ENCODE results near the gene LRRFIP2.
"Not testable (repeated sequence)": the region's sequence is repeated elsewhere in the genome, so short reads cannot be mapped to it uniquely, and the experiment has no call there.

The LRRFIP2 gene

DNA sequence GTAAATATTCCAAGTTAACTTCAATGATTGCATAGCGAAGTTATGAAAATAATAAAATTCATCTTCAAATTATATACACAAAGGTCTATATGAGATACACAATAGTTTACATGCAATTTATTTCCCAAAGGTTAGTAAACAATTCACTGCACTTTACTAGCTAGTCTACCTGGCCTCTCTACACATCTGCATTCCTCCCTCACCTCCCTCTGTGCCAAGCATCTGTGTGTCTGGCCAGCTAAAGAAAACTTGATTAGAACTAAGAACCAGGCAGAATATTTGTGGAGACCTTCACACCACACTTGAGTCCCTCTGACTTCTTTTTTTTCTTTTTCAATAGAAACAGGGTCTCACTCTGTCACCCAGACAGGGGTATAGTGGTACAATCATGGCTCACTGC lies 61.4 kb downstream of the LRRFIP2 start:
- no peak for DNase-seq

DNA sequence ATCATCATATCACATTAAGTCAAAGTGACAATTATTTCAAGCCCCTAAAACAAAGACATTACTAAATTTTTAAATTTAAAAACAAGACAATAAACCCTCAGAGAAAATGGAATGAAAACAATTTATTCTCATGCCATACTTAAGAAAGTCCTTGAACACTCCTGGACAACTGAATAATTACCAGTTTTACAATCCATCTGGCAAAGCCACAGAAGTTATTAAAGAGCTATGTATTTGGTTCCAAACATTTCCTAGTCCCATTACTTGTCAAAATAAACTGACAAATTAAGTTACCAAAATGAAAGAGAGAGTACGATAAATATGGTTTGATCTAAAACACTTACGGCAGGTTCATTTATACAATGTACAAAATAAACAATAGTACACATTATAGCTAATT lies 63.2 kb downstream of the LRRFIP2 start:
- DNase-seq = no peak

DNA sequence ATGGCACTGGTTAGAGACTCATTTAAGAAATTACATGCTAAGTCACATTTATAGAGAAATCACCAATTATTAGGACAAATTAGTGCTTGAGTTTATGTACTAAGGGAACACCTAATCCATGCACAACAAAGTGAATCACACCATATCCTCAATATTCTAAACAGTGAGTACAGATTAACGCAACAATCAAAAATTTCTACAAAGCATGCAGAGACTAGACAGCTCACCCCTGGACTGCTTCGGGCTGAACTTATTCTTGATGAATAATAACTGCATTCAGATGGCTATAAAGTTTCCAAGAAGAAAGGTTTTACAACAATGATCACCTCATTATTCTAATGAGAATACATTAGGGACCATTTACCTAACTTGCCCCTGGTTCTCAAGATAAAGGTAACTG lies 66.5 kb downstream of the LRRFIP2 start:
- DNase-seq = no peak

DNA sequence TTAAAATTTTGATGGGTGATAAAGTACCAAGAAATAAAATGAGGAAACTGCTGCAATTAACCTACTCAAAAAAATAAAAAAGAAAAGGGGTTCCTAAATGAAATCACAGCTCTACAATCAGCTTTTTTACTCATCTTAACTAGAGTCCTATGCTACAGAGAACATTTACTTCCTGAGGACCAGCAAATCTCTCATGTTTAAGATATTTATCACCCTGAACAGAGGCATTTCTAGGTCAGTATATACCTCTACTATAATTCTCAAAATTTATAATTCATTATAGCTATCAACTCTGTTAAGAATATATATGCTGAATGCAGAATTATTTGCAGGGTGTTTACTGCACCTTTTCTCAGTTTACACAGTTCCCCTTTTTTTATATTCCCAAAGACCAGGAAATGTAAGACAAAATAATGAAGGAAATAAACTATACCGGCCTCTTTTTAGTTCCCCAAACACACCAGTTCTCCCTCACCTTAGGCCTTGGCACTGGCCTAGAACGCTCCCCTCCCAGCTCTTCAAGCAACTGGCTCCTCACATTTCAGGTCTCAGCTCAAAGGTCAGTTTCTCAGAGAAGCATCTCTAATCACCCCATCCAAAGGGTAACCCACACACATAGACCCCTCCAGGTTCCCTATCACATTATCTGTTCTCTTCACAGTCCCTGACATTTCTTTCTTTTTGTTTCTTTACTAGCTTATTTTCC lies 71.1 kb downstream of the LRRFIP2 start:
- no peak for DNase-seq

DNA sequence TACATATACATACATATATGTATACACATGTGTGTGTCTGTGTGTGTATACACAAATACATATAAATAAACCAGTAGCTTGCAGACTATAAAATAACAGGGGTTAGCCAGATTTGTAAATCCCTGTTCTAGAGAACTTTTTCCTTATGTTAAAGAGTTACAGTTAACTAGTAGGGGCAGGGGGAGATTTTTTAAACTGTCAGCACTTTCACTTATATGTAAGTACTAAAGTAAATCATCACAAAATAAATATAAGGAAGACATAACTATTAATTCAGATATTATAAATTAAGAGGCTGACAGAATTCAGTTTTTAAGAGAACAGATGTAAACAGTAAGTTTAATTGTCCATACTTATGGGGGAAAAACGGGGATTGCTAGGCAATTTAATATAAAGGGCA lies 74.0 kb downstream of the LRRFIP2 start:
- no peak for DNase-seq

DNA sequence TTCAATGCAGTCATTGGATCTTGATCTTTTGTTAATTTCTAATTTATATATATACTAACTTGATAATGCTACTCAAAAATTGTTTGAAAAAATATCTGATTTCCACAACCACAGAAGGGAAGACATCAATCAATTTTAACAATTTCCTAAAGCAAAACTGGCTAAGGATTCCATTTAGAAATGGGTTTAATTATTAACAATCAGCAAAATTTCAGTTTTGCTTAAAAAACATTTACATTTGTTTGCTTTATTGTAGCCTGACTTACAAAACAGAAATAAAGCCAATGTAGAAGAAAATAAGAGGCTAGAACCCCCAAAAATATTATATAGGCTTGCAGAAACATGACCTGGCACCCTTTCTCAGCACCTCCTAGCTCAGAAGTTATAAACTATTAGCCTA lies 74.9 kb downstream of the LRRFIP2 start:
- no peak for DNase-seq

DNA sequence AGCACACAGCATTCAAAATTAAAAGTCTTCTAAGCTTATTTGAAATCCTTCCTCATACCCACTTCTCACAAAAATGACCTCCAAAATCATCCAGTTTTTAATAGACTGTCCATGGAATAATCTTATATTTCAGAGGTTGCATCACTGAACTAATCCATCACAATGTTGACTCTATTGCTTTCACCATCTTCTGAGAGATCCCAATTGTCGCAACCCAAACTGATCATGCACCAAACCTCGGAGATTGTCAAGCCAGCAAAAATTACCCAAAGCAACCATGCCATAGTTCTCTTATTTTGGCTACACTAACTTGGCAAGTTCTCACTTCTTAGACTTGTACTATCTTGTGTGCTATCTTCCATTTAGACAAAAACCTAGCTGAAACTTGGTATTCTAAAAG lies 75.5 kb downstream of the LRRFIP2 start:
- no peak for DNase-seq

DNA sequence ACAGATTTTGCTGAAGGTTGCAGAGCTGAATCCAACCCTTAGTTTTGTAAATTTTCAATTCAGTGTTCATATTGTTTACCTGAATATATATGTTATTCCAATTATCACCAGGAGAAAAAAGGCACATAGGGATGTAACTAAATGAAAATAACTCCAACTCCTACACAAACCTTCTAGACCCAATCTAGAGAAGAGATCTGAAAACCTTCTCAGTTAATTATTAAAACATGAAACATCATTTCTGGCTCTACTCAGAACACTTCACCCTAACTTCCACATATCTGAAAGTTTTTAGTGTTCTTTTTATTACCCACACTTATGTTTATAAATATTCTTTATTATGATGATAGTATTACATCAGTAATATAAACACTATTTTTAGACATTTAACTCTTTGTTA lies 76.6 kb downstream of the LRRFIP2 start:
- DNase-seq = no peak

DNA sequence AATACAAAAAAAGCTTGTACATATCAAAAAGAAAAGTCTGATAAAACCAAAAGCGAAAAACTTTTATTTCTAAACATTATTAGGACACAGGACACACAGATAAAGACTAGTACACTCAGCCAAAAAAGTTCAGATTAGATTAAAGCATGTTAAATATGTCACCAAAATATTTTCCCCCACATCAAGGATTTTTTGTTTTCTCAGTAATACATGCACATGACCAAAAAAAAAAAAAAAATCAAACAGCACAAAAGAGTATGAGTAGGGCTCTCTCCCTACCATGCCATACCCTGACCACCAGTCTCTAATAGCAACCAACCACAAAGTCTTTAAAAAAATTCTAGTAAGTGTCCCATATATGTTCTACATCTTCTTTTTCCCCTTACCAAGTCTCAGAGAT lies 77.4 kb downstream of the LRRFIP2 start:
- no peak for DNase-seq

DNA sequence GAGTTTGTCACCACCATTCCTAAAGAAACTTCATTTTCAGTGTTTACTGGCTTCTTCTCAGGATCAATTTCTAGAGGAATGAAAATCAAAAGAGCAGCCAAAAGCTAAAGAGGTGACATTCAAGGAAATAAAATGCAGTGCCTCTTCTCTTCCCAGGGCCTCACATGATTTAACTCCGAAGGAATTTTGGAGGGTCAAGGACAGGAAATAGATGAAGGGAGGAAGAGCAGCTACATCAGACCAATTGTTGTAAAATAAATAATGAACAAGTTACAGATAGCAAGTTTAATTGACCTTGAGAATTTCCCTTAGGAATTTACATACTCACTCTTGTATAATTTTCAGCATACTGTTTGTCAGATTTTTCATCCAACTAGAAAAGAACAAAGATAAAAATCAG lies 78.1 kb downstream of the LRRFIP2 start:
- no peak for DNase-seq

DNA sequence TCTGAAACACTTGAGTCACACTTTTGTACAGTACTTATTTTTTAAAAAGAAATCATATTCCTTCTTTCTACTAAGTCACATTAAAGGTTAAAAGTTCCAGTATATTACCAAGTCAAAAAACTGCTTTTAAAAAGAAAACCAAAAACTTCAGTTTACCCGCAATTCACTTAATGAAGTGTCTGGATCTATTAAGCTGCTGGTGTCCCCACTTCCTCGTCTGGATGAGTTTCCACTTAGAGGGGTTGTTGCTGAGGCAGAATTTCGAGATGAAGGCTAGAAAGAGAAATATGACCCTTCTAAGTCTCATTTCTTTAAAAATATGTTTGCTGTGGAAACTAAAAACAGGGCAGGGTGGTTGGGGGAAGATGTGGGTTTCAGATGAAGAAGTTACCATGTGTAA lies 79.7 kb downstream of the LRRFIP2 start:
- no peak for DNase-seq

DNA sequence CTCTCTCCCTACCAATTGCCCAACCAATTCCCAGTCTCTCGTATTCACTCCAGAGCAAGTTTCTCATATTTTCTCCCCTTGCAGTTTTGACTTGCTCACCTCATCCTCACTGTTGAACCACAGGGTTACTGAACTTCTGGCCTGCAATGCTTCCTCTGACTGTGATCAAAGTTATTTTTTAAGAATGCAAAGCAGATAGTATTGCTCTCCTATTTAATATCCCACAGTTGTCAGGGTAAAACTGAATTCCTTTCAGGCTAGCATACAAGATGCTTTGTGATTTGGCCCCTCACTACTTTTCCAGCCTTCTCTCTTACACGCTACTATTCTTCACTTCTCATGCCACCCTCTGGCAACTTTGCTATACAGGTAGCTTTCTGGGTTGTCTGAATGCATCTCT lies 80.9 kb downstream of the LRRFIP2 start:
- DNase-seq = no peak

DNA sequence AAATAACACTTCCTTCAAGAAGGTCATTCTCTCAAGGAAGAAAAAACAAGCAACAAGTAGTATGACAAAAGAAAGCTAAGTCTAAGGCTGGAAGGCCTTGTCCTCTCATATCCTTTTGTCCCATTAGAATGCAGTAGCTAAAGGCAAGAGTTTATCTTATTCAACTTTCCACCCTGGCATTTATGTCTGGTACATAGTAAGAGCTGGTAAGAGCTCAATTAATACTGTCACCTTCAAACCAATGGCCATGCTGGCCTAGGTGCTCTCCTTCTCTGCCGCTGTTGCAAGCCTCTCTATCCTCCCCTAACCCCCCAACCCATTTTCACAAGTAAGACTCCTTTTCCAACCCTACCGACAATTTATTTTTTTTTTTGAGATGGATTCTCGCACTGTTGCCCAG lies 81.9 kb downstream of the LRRFIP2 start:
- no peak for DNase-seq

DNA sequence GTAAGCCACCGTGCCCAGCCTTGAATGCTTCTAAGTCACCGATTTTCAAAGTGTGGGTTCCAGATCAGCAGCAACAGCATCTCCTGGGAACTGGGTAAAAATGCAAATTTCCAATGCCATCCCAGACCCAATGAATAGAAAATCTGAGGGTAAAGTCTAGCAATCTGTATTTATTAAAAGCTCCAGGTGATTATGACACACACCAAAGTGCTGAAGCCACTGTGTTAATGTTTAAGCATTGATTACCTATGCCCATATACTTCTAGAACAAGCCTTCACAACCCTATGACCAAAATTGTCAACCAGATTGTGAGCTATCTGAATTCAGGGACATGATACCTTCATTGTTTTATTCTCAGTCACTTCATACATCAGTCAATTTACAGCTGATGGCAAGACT lies 86.5 kb downstream of the LRRFIP2 start:
- no peak for DNase-seq

DNA sequence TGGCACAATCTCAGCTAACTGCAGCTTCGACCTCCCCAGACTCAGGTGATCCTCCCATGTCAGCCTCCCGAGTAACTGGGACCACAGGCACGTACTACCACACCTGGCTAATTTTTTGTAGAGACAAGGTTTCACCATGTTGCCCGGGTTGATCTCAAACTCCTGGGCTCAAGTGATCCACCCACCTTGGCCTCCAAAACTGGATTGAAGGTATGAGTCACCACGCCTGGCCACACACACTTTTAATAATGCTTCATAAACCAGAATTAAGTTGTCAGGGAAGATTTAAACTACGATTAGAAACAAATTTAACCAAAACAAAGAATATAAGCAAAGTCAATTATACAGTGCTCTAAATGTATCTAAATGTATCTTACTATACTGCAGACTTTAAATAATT lies 87.5 kb downstream of the LRRFIP2 start:
- no peak for DNase-seq

DNA sequence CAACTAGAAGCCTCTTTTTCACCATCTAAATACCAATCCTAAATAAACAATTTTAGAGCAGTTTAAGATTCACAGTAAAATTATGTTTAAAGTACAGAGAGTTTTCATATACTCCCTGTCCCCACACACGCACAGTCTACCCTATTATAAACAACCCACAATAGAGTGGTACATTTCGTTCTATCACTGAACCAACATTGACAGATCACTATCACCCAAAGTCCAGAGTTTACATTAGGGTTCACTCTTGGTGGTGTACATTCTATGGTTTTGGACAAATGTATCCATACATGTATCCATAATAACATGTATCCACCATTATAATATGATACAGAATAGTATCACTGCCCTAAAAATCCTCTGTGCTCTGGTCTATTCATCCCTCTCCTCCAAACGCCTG lies 92.1 kb downstream of the LRRFIP2 start:
- no peak for DNase-seq

DNA sequence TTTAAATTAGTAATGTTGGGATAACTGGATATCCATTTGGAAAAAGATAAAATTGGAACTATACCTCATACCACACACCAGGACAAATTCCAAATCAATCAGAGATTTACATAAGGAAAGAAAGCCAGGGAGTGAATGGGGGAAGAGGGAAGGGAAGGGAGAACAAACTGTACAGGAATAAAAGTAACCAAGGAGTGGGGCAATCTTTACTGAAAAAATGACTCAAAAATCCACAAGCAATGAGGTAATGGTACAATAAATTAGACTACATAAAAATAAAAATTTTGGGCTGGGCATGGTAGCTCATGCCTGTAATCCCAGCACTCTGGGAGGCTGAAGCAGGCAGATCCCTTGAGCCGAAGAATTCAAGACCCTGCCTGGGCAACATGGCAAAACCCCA lies 98.4 kb downstream of the LRRFIP2 start:
- DNase-seq = no peak

DNA sequence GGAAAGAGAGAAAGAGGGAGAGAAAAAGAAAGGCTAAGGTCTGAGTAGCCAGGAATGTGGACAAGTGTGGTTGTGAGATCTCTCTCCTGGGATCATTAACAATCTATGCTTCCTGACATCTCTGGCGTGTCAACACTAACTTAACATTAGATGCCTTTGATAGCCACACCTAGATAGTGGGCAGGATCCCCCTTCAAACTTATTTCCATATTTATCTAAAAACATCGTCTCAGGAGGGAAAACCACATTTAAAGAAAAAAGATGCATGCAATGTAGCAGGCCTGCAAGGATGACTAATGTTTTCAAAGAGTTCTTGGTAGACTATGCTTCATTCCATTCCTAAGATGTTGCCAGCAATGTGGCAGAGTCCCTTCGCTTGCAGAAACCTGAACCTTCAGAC lies 100.2 kb downstream of the LRRFIP2 start:
- no peak for DNase-seq

DNA sequence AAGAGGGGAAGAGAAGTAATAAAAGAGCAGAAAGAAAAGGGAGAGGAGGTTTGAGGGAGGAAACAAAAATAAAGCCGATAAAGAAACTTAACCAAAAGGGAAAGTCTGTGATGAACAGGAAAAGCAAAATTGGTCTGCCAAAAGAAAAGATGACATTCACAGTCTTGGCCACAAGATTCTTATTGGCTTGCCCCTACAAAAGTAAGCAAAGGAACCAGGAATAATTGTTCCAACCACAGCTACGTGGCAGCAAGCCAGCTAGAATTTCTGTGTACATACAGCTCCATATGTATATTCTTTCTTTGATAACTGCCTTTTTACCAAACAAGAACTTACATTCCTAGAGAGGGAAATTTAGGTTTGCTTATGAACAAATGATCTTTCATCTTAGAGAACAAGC lies 101.5 kb downstream of the LRRFIP2 start:
- DNase-seq = no peak

DNA sequence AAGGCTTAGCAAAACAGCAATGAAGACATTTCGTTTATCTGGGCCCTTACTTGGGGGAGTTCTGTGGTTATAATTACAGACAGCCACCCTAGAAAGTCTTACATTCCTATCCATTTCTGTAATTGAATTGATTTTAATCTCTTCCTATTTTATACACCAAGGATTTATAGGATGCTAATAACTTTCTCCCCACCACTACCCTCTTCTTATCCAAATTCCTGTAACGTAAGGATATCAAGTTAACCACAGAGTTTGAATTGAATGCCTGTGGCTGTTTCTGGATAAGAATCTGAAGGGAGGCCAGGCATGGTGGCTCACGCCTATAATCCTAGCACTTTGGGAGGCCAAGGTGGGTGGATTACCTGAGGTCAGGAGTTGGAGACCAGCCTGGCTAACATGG lies 102.5 kb downstream of the LRRFIP2 start:
- no peak for DNase-seq

DNA sequence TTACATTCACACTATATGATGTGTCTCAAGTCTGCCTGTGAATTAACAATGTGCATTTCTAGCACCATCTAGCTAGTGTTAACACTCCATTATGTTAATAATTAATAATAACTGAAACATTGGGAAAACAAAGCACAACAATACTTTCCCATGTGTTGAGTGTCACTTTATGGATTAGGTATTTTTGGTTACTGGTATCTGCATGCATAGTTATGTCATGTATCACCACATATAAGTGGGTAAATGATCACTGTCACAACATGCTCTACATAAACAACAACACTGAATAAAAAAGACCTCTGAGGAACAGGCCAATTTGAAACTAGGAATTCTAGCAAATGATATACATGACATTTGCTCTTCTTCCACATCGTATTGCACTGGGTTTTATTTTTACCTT lies 106.4 kb downstream of the LRRFIP2 start:
- DNase-seq = no peak

DNA sequence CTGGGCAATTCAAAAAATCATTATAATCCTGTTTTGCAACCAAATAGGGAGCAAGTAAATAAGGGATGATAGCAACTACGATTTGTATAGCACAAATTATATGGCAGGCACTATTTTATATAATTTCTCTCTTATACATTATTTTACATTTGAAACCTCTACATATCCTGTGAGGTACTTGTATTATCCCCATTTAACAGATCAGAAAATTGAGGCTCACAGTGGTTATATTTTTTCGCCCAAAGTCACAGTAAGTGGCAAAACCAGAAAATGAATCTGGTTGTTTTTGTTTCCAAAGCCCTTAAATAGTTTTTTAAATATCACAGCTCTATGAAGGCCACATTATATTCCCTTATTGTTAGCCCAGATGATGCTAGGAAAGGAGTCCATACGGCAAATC lies 106.8 kb downstream of the LRRFIP2 start:
- no peak for DNase-seq

DNA sequence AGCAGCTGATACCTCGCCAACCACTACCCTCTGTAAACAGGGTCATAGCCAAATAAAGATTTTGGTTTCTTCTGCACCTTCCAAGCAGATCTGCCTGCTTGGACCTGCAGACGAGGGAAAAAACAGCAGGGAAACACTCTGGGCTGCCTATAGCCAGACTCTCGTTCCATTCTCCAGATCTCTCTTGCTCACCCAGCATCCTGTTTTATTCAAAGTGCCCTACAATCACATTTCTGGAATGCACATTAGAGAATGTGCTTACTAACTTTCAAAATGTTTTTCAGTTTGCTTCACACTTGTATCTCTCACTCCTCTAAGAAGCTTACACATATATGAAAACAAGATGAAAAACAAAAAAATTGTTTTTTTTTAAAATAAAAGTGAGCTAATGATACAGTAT lies 109.6 kb downstream of the LRRFIP2 start:
- DNase-seq = no peak

DNA sequence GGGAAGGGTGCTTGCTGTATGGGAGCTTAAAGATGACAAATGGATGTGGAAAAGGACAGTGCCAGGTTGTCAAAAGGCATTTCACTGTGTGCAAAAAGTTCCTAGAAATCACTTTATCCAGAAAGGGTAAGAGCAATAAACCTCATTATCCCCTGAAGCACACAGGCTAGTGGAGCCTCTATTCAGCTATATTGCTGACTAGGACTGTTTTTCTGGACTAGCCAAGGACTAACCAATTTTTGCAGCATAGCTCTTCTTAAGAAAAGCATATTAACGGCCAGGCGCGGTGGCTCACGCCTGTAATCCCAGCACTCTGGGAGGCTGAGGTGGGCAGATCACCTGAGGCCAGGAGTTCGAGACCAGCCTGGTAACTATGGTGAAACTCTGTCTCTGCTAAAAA lies 116.3 kb downstream of the LRRFIP2 start:
- DNase-seq = no peak

DNA sequence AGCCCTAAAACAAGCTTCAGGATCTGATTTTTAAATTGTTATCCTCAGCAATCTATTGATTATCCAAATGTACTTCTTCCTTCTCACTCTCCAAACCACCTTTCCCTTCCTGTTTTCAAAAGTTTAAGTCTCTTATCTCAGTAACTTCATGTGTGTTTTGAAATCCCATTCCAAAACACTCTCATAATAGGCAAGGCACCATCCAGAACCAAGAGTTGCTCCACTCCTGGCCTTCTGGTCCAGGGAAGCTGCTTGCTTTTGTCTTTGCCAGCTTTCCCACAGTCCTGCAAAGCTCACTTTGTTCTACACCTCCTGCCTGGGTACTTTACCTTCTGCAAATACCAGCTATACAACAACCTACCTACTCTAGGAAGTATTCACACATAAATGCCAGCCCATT lies 117.6 kb downstream of the LRRFIP2 start:
- DNase-seq = no peak

DNA sequence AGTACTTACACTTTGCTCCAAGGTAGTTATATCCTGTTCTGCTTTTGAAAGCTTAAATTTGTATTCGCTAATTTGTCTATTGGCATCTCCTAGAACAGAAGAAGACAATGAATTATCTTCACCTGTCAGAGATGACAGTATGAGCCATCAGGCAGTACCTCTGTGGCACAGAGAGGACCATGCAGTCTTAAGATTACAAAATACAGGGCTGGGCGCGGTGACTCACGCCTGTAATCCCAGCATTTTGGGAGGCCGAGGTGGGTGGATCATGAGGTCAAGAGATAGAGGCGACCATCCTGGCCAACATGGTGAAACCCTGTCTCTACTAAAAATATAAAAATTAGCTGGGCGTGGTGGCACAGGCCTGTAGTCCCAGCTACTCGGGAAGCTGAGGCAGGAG lies 119.3 kb downstream of the LRRFIP2 start:
- not testable (repeated sequence) for DNase-seq
